ENCODE measurements around the gene KRTAP3-1.
"Not testable (repeated sequence)": the region's sequence is repeated elsewhere in the genome, so short reads cannot be mapped to it uniquely, and the experiment has no call there.

Gene KRTAP3-1

GRCh38 chr17:41013606-41014005, 4.7 kb upstream of the KRTAP3-1 start:
- DNase-seq: peak in 1 of 3 experiments; percentile 36

GRCh38 chr17:41013181-41013580, 4.3 kb upstream of the KRTAP3-1 start:
- no peak for DNase-seq

- DNase-seq: peak in 1 of 3 experiments; percentile 32
These were observed 3.6 kb upstream of the KRTAP3-1 start for GRCh38 chr17:41012326-41013120.

GRCh38 chr17:41010441-41010840, 1.5 kb upstream of the KRTAP3-1 start:
- no peak for DNase-seq

GRCh38 chr17:41009936-41010335, 1.0 kb upstream of the KRTAP3-1 start:
- DNase-seq: no peak

- DNase-seq: peak in 2 of 3 experiments; percentile 38 to 77
These were observed 403 bp upstream of the KRTAP3-1 start for GRCh38 chr17:41009301-41009760.

- peak in 2 of 3 experiments; percentile 11 to 44 for DNase-seq
These were observed 4.5 kb downstream of the KRTAP3-1 start for GRCh38 chr17:41004397-41004796.

GRCh38 chr17:41003926-41004325, 5.0 kb downstream of the KRTAP3-1 start:
- DNase-seq: peak in 1 of 3 experiments; percentile 44

GRCh38 chr17:41002814-41003213, 6.1 kb downstream of the KRTAP3-1 start:
- DNase-seq: no peak

GRCh38 chr17:41001795-41002194, 7.1 kb downstream of the KRTAP3-1 start:
- DNase-seq: no peak

- DNase-seq: not testable (repeated sequence)
These were observed 9.4 kb downstream of the KRTAP3-1 start, which contains the start of gene KRTAP3-2 for GRCh38 chr17:40999563-40999962. Gene KRTAP3-2 (minus strand): TSS chr17:40999906. CDS start chr17:40999853, 53 bp downstream.

- DNase-seq: no peak
These were observed 11.6 kb downstream of the KRTAP3-1 start for GRCh38 chr17:40997361-40997760.

- no peak for DNase-seq
These were observed 12.1 kb downstream of the KRTAP3-1 start for GRCh38 chr17:40996829-40997228.

- no peak for DNase-seq
These were observed 13.8 kb downstream of the KRTAP3-1 start for GRCh38 chr17:40995116-40995515.

GRCh38 chr17:40993839-40994238, 15.1 kb downstream of the KRTAP3-1 start, which contains the start of gene KRTAP3-3:
Gene KRTAP3-3 (minus strand): TSS chr17:40994164. CDS start chr17:40994097, 67 bp downstream.
- peak in 2 of 3 experiments; percentile 56 to 81 for DNase-seq

GRCh38 chr17:40993084-40993483, 15.8 kb downstream of the KRTAP3-1 start:
- DNase-seq: no peak

- peak in 1 of 3 experiments; percentile 48 for DNase-seq
These were observed 16.3 kb downstream of the KRTAP3-1 start for GRCh38 chr17:40992666-40993065.

- DNase-seq: no peak
These were observed 22.0 kb downstream of the KRTAP3-1 start for GRCh38 chr17:40986920-40987319.

GRCh38 chr17:40984226-40984625, 24.7 kb downstream of the KRTAP3-1 start, which contains the start of gene KRT40:
Gene KRT40 (minus strand): TSS chr17:40984326. CDS start chr17:40984273, 53 bp downstream.
- DNase-seq: peak in 1 of 3 experiments; percentile 12

GRCh38 chr17:40981115-40981514, 27.8 kb downstream of the KRTAP3-1 start:
- no peak for DNase-seq

GRCh38 chr17:40980596-40980995, 28.3 kb downstream of the KRTAP3-1 start:
- peak; percentile 32 to 56 (median 50) for DNase-seq

GRCh38 chr17:40980117-40980516, 28.8 kb downstream of the KRTAP3-1 start:
- peak in 1 of 3 experiments; percentile 33 for DNase-seq

- DNase-seq: no peak
These were observed 30.3 kb downstream of the KRTAP3-1 start for GRCh38 chr17:40978575-40979151.

- no peak for DNase-seq
These were observed 33.4 kb downstream of the KRTAP3-1 start for GRCh38 chr17:40975516-40975915.

Measured in NCI-H1417 (cell line).